GM18499 (cell line): Measurements from ENCODE around the gene RTKN2.
A peak's percentile ranks its signal among the peaks of the same experiment; 100 is the strongest.
"Not testable (repeated sequence)": the region's sequence is repeated elsewhere in the genome, so short reads cannot be mapped to it uniquely, and the experiment has no call there.

ENCODE experiments used
- ATAC-seq: cut with Tn5 transposase; IDR thresholded peaks from one replicate; pipeline ENCODE4 v1.9.1; 2021; ENCODE audit warnings: moderate number of reproducible peaks; ENCODE audit not compliant: insufficient read depth, unreplicated experiment

Gene RTKN2

GRCh38 chr10:62261666-62262065 is 7.0 kb downstream of the RTKN2 start:
- ATAC-seq = no peak

- no peak for ATAC-seq
These were observed 8.6 kb downstream of the RTKN2 start for GRCh38 chr10:62259998-62260397.

- no peak for ATAC-seq
These were observed 9.2 kb downstream of the RTKN2 start for GRCh38 chr10:62259456-62259855.

- no peak for ATAC-seq
These were observed 9.7 kb downstream of the RTKN2 start for GRCh38 chr10:62258926-62259325.

- no peak for ATAC-seq
These were observed 14.9 kb downstream of the RTKN2 start for GRCh38 chr10:62253704-62254103.

GRCh38 chr10:62252051-62252450 is 16.6 kb downstream of the RTKN2 start:
- no peak for ATAC-seq

- ATAC-seq = no peak
These were observed 17.9 kb downstream of the RTKN2 start for GRCh38 chr10:62250594-62251198.

- ATAC-seq = no peak
These were observed 18.7 kb downstream of the RTKN2 start for GRCh38 chr10:62249957-62250356.

GRCh38 chr10:62248465-62248864 is 20.2 kb downstream of the RTKN2 start:
- ATAC-seq = no peak

GRCh38 chr10:62244785-62245467 is 23.7 kb downstream of the RTKN2 start:
- ATAC-seq = peak; percentile 69

- ATAC-seq = no peak
These were observed 24.6 kb downstream of the RTKN2 start for GRCh38 chr10:62244088-62244487.

- no peak for ATAC-seq
These were observed 25.0 kb downstream of the RTKN2 start for GRCh38 chr10:62243647-62243997.

GRCh38 chr10:62242965-62243646 is 25.5 kb downstream of the RTKN2 start:
- ATAC-seq = peak; percentile 75

- ATAC-seq = not testable (repeated sequence)
These were observed 27.1 kb downstream of the RTKN2 start for GRCh38 chr10:62241521-62241920.

GRCh38 chr10:62239994-62240393 is 28.6 kb downstream of the RTKN2 start:
- ATAC-seq = no peak

GRCh38 chr10:62238880-62239279 is 29.8 kb downstream of the RTKN2 start:
- no peak for ATAC-seq

- ATAC-seq = no peak
These were observed 30.7 kb downstream of the RTKN2 start for GRCh38 chr10:62237966-62238365.

GRCh38 chr10:62237506-62237905 is 31.1 kb downstream of the RTKN2 start:
- ATAC-seq = no peak

- no peak for ATAC-seq
These were observed 34.5 kb downstream of the RTKN2 start for GRCh38 chr10:62234077-62234605.

GRCh38 chr10:62233356-62234076 is 35.1 kb downstream of the RTKN2 start:
- no peak for ATAC-seq

- ATAC-seq = no peak
These were observed 36.8 kb downstream of the RTKN2 start for GRCh38 chr10:62231805-62232204.
